ENCODE measurements around the gene KCNIP3.

Gene KCNIP3

DNA sequence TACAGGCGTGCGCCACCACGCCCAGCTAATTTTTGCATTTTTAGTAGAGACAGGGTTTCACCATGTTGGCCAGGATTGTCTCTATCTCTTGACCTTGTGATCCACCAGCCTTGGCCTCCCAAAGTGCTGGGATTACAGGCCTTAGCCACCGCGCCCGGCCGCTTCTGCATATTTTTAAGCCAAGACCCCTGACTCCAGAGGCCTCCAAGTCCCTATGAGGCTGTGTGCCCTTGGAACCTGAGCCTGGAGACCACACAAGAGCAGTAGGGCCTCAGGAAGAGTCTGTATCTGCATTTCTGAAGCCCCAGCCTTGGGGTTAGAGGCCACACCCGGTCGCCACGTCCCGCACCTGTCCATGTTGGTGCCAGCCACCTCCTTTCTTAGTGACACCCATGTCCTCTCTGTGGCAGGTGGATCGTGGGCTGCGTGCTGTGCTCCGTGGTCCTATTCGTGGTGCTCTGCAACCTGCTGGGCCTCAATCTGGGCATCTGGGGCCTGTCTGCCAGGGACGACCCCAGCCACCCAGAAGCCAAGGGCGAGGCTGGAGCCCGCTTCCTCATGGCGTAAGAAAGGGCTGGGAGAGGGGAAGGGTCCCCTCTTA is 17.6 kb upstream of the KCNIP3 start:
- no peak overlapping the region for H3K4me3 Mint-ChIP-seq
- no peak for DNase-seq
- H3K9me3 Mint-ChIP-seq: peaks cover 3% of the 10 kb centered on the region
- H3K27ac Mint-ChIP-seq: no peak overlapping the region
- H3K4me1 Mint-ChIP-seq: no peaks in the 10 kb centered on the region
- no peaks in the 10 kb centered on the region for H3K27me3 Mint-ChIP-seq
- CTCF ChIA-PET: no interaction called here
- no peaks in the 10 kb centered on the region for H3K36me3 Mint-ChIP-seq

DNA sequence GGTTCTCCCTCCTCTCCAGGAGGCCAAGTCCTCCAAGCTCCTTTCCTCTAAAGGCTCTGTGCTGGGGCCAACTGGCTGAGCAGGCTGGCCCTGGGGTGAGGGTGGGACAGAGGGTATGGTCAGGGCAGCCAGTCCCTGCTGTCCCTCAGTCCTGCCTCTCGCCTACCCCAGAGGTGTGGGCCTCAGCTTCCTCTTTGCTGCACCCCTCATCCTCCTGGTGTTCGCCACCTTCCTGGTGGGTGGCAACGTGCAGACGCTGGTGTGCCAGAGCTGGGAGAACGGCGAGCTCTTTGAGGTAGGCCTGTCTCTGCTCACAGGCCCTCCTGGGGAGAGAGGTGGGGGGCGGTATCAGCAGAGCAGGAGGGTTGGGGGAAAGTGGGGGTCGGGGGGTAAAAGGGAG is 16.1 kb upstream of the KCNIP3 start:
- Mint-ChIP-seq H3K4me3 (no peak overlapping the region), H3K4me1 (no peaks in the 10 kb centered on the region), H3K36me3 (no peaks in the 10 kb centered on the region), H3K27ac (no peak overlapping the region), H3K27me3 (no peaks in the 10 kb centered on the region), H3K9me3 (peaks cover 3% of the 10 kb centered on the region)
- no peak for DNase-seq
- CTCF ChIA-PET: no interaction called here

DNA sequence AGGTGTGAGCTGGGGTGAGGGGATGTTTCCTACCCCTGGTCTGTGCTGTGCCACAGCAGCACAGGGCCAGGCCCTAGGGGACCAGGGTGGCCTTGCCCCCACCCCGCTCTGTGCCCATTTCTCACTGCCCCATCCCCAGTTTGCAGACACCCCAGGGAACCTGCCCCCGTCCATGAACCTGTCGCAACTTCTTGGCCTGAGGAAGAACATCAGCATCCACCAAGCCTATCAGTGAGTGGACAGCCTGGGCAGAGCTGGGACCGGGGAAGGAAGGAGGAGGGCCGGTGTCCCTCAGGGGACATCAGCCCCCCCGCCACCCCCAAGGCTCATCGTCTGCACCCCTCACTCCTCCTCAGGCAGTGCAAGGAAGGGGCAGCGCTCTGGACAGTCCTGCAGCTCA is 15.4 kb upstream of the KCNIP3 start:
- Mint-ChIP-seq H3K4me1 (no peaks in the 10 kb centered on the region), H3K27me3 (no peaks in the 10 kb centered on the region), H3K4me3 (no peak overlapping the region), H3K9me3 (peaks cover 3% of the 10 kb centered on the region), H3K27ac (no peak overlapping the region), H3K36me3 (no peaks in the 10 kb centered on the region)
- no peak for DNase-seq
- CTCF ChIA-PET: no interaction called here

DNA sequence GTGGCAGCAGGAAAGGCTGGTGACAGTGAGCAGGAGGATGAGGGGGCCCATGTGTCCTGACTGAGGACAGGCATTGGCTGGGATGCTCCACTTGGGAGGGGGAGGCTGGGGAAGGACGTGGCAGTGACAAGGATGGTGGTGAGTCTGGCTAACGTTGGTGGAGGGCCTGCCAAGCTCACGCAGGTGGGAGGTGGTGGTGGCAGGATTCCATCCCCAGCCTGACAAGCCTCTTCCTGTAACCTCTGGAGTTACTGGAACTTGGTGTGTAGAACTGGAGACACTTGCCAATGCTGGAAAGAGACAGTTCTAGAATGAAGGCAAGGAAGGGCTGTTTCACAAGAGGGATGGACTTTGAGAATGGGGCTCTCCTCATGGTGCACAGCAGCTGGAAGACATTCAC is 14.7 kb upstream of the KCNIP3 start:
- Mint-ChIP-seq H3K27ac (no peak overlapping the region), H3K9me3 (peaks cover 3% of the 10 kb centered on the region), H3K4me3 (no peak overlapping the region), H3K27me3 (no peaks in the 10 kb centered on the region), H3K36me3 (no peaks in the 10 kb centered on the region), H3K4me1 (no peaks in the 10 kb centered on the region)
- CTCF ChIA-PET: no interaction called here
- DNase-seq: no peak

DNA sequence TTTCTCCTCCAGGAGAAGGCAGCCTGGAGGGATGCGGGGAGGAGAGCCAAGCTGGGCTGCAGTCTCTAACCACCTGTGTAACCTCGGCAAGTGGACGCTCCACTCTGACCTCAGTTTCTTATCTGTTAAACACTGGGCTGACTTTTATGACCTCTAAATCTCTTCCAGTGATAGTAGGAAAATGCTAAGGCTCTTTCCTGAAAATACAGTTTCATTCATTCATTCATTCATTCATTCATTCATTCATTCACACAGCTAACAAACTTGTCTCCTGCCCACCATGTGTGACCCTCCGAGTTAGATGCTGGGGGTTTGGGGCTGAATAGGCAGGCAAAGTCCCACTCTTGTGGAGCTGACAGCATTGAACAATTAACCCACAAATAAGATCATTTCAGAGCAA is 13.6 kb upstream of the KCNIP3 start:
- no peaks in the 10 kb centered on the region for H3K36me3 Mint-ChIP-seq
- H3K27ac Mint-ChIP-seq: no peak overlapping the region
- no peak for DNase-seq
- H3K4me3 Mint-ChIP-seq: no peak overlapping the region
- no peaks in the 10 kb centered on the region for H3K4me1 Mint-ChIP-seq
- H3K27me3 Mint-ChIP-seq: no peaks in the 10 kb centered on the region
- no peaks in the 10 kb centered on the region for H3K9me3 Mint-ChIP-seq
- CTCF ChIA-PET: no interaction called here

DNA sequence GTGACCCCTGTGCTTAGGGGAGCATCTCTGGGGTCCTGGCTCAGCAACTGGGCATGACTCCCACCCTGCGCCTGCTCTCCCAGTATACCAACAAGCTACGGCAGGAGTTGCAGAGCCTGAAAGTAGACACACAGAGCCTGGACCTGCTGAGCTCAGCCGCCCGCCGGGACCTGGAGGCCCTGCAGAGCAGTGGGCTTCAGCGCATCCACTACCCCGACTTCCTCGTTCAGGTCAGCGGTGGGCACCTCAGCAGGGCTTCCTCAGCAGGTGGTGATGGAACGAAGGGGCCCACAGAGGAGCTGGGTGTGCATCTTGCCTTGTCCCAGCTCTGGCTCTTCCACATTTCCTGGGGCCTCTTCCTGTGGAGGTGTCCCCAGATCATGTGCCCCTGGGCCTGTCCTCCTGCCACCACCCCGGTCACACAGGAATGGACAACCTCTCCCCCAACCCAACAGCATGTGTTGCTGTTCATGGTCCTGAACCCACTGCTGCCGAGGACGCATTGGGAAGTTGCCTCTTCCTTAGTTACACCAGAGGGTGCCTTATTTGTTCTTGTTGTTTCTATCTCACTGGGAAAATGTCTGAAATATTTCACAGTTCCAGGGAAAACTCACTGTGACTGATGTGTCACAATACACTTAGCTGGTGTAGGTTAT is 12.1 kb upstream of the KCNIP3 start:
- no peak for DNase-seq
- Mint-ChIP-seq H3K36me3 (no peaks in the 10 kb centered on the region), H3K27me3 (no peaks in the 10 kb centered on the region), H3K9me3 (peaks cover under 1% of the 10 kb centered on the region), H3K4me1 (no peaks in the 10 kb centered on the region), H3K4me3 (no peak overlapping the region), H3K27ac (no peak overlapping the region)
- CTCF ChIA-PET: no interaction called here

DNA sequence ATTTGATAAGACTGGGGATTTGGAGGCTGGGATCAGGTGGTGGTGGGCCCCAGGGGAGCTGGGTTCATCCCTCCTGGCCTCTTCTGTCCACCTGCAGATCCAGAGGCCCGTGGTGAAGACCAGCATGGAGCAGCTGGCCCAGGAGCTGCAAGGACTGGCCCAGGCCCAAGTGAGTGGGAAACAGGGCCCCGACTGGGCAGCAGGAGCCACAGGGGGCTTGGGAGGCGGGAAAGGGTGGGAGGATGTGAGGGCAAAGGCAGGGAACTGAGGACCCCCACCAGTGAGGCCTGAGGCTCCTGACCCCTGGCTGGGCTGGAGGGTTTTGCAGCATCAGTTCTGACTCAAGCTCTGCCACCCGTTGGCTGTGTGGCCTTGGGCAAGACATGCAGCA is 11.6 kb upstream of the KCNIP3 start:
- no peaks in the 10 kb centered on the region for H3K36me3 Mint-ChIP-seq

DNA sequence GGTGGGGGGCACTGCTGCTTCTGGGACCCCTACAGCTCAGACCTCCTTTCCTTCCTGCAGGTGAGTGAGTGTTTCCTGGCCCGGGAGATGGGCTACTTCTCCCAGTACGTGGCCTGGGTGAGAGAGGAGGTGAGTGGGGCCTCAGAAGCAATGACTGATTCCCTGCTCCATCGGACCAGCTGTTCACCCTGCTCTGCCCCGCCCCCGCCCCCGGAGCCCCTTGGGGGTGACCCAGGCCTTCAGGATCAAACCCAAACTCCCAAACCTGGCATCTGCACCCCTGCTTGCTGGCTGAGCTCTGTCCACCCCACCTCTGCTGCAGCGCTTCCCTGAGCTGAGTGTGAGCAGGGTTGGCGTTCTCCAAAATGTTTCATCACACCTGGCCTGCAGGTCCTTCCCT is 9.8 kb upstream of the KCNIP3 start:
- no peaks in the 10 kb centered on the region for H3K27me3 Mint-ChIP-seq
- H3K9me3 Mint-ChIP-seq: peaks cover 19% of the 10 kb centered on the region
- CTCF ChIA-PET: no interaction called here
- no peak overlapping the region for H3K27ac Mint-ChIP-seq
- no peaks in the 10 kb centered on the region for H3K4me1 Mint-ChIP-seq
- no peak overlapping the region for H3K4me3 Mint-ChIP-seq
- peaks cover 1% of the 10 kb centered on the region for H3K36me3 Mint-ChIP-seq
- DNase-seq: no peak

More for the DNA sequence above, 11.6 kb upstream of the KCNIP3 start:
- CTCF ChIA-PET: no interaction called here
- DNase-seq: no peak
- Mint-ChIP-seq H3K4me3 (no peak overlapping the region), H3K27ac (no peak overlapping the region), H3K4me1 (no peaks in the 10 kb centered on the region), H3K27me3 (no peaks in the 10 kb centered on the region), H3K9me3 (peaks cover 6% of the 10 kb centered on the region)

DNA sequence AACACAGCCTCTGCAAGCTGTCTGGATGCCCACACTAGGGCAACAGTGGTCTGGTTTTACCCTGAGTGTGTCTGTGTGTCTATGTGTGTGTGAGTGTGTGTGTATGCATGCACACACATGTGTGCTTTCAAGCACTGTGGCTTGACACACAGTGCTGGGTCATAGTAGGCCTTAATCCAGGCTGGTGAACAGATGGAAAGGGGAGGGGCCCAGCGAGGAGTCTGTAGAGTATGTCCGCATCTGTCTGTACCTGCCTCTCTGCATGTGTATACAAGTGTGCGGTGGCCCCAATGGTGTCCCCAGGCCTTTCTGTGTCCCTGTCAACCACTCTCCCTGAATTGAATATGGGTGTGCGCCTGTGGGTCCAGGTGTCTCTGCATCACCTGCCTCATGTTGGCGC is 9.3 kb upstream of the KCNIP3 start:
- Mint-ChIP-seq H3K27me3 (no peaks in the 10 kb centered on the region), H3K27ac (no peak overlapping the region), H3K9me3 (peaks cover 19% of the 10 kb centered on the region), H3K36me3 (peaks cover 1% of the 10 kb centered on the region), H3K4me1 (no peaks in the 10 kb centered on the region), H3K4me3 (no peak overlapping the region)
- DNase-seq: no peak
- CTCF ChIA-PET: no interaction called here

DNA sequence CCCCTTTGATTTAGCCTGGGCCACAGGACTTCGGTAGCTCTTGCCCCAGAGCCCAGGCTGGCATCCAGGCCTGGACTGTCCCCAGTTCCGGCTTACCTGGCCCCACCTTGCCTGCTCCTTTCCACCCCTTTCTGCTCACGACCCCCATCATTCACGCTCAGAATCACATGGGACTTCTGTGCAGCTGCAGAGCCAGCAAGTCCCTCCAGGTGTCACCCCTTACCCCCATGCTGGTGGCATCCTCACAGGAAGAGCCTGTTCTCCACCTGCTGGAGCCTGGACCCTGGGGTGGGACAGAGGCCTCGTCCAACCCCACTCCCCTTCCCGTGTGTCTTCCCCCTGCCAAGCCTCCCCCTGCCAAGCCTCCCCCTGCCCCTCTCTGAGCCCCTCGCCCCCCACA is 7.9 kb upstream of the KCNIP3 start:
- H3K27ac Mint-ChIP-seq: no peak overlapping the region
- H3K27me3 Mint-ChIP-seq: no peaks in the 10 kb centered on the region
- H3K4me3 Mint-ChIP-seq: no peak overlapping the region
- H3K4me1 Mint-ChIP-seq: no peaks in the 10 kb centered on the region
- CTCF ChIA-PET: no interaction called here
- peaks cover 19% of the 10 kb centered on the region for H3K9me3 Mint-ChIP-seq
- peaks cover 1% of the 10 kb centered on the region for H3K36me3 Mint-ChIP-seq
- DNase-seq: no peak

DNA sequence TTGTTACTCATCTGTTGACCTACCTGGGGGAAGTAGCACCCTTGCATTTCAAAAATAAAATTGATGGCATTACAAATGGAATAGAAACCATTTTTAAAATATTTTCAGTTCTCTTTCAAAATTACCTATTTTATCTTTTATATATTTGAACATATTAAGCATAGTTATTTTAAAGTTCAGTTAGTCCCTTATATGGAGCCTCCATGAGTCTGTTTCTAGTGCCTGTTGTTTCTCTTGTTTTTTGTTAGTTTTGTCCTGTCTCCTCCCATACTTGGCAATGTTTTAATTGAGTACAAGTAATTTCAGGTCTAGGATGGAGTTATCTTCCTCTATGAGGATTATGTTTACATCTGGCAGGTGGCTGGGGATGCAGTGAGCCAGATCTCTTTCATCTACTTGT is 5.9 kb upstream of the KCNIP3 start:
- H3K27ac Mint-ChIP-seq: no peak overlapping the region
- no peaks in the 10 kb centered on the region for H3K4me1 Mint-ChIP-seq
- peaks cover 8% of the 10 kb centered on the region for H3K27me3 Mint-ChIP-seq
- H3K4me3 Mint-ChIP-seq: no peak overlapping the region
- H3K36me3 Mint-ChIP-seq: peaks cover 1% of the 10 kb centered on the region
- DNase-seq: no peak
- H3K9me3 Mint-ChIP-seq: peaks cover 19% of the 10 kb centered on the region
- CTCF ChIA-PET: no interaction called here

DNA sequence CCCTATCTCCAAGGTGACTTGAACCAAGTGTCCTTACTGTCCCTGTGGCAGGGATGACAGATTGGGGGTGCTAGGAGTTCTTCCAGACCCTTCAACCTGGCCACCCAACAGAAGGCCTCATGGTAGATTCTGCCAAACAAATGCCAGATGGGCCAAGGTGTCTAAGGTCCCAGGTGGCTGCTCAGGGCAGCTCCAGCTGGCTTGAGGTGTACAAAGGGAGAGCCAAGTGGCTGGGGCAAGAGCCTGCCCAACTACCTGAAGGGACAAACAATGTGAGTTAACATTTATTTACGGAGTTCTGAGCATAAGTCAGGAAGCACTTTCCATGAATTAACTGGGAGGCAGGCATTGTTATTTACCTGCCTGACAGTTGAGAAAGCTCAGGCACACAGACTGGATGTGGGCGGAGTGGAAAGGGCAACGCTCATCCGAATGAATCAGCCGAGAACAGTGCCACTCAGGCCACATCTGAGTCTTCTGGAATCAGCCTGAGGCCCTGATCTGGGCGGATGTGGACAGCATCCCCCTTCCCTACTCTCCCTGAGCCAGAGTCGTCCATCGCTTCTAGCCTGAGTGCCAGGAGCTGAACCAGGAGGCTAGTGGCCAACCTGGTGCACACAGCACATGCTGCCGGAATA is 4.4 kb upstream of the KCNIP3 start:
- Mint-ChIP-seq H3K27me3 (peaks cover 23% of the 10 kb centered on the region), H3K4me1 (no peaks in the 10 kb centered on the region), H3K27ac (no peak overlapping the region), H3K9me3 (peaks cover 19% of the 10 kb centered on the region), H3K4me3 (no peak overlapping the region), H3K36me3 (peaks cover 1% of the 10 kb centered on the region)
- DNase-seq: no peak
- CTCF ChIA-PET: interaction anchor here (0.9 kb wide), 1 partner anchor 306 kb away, joined by 3 read pairs; no protein-coding TSS in a partner anchor

DNA sequence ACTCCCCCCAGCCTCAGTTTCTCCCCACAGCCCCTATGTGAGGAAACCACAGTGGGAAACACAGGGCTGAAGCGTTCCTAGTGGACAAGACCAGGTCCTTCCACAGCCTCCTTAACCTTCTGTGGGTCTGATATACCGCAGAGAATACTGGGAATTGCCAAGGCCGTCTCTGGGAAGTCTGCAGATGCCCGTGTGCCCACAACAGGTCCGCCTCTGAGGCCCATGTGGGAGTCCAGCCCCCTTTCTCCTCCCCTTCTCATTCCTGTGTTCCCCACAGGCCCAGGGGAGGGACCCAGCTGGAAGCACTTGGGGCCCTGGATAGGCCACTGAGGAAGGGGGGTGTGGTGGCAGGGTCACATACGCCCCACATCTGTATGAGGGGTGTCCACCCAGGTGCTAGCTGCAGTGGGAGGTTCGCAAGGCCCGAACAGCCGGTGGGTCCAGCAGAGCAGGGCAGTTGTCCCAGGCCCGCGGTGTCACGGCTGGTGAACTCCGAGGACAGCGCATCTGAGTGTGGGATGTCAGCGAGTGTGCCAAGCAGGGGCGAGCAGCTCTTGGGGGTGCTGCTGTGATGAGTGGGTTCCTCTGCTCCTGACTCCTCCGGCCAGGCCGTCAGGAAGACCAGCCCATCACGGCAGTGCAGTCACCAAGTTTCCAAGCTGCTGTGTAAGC is 2.4 kb upstream of the KCNIP3 start:
- Mint-ChIP-seq H3K27me3 (peaks cover 40% of the 10 kb centered on the region), H3K4me1 (no peaks in the 10 kb centered on the region), H3K36me3 (peaks cover 1% of the 10 kb centered on the region), H3K27ac (no peak overlapping the region), H3K9me3 (peaks cover 19% of the 10 kb centered on the region), H3K4me3 (no peak overlapping the region)
- no peak for DNase-seq
- CTCF ChIA-PET: no interaction called here

DNA sequence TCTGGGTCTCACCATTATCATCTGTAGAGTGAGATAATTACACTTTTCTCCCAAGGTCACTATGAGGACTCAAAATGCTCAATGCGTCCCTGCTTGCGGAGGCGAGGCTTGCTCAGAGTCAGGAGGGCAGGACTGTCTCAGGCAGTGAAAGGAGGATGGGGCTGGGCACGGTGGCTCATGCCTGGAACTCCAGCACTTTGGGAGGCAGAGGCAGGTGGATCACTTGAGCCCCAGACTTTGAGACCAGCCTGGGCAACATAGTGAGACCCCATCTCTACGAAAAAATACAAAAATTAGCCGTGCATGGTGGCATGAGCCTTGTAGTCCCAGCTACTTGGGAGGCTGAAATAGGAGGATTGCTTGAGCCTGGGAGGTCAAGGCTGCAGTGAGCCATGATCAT is 1.8 kb upstream of the KCNIP3 start:
- H3K4me3 Mint-ChIP-seq: no peak overlapping the region

DNA sequence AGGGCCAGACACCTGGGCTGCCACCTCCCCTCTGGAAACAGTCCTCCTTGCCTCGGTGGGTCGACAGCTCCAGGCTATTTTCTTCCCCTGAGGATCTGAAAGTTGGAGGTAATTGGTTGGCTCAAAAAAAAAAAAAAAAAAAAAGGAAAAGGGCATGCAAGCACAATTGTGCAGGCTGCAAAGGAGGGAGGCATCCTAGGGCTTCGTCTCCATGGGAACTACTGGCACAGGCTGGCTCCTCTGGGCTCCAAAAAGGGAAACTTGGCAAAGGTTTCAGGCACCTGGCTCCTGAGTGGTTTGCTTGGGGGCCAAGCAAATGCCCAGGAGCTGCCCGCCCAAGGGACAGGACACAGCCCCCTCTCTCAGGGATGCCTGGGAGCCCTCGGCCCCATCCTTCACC is 1.1 kb upstream of the KCNIP3 start:
- Mint-ChIP-seq H3K27me3 (peaks cover 48% of the 10 kb centered on the region), H3K9me3 (peaks cover 8% of the 10 kb centered on the region), H3K36me3 (no peaks in the 10 kb centered on the region), H3K4me3 (no peak overlapping the region), H3K4me1 (no peaks in the 10 kb centered on the region), H3K27ac (no peak overlapping the region)
- CTCF ChIA-PET: no interaction called here
- DNase-seq: no peak

More for the DNA sequence above, 1.8 kb upstream of the KCNIP3 start:
- peaks cover 1% of the 10 kb centered on the region for H3K36me3 Mint-ChIP-seq
- H3K9me3 Mint-ChIP-seq: peaks cover 14% of the 10 kb centered on the region
- H3K27ac Mint-ChIP-seq: no peak overlapping the region
- peaks cover 41% of the 10 kb centered on the region for H3K27me3 Mint-ChIP-seq
- H3K4me1 Mint-ChIP-seq: no peaks in the 10 kb centered on the region
- DNase-seq: no peak
- CTCF ChIA-PET: no interaction called here

Data from activated naive CD4-positive, alpha-beta T cell treated with anti-CD3 and anti-CD28 coated beads, Interleukin-2, amount 10 ng/mL, durations not matched to agents 7 days and 5 days (primary cell).